PC-3 (cell line): Measurements from ENCODE around the gene GABRG3. TPM values are rescaled to one million over a fixed set of nuclear protein-coding genes. Genes with fewer than 3 reads are reported as not detected.

ENCODE experiments used
- ATAC-seq: fragments of 200-7000 bp; cut with Tn5 transposase; 2 replicates; pipeline ENCODE4 v1.9.1; 2020; ENCODE audit warnings: mild to moderate bottlenecking, moderate library complexity
- BruUV-seq: library from RNA; stranded (reverse); fragments of 400-500 nt; replicated peaks from 2 replicates; lab custom pipeline; 2021; lab: Mats Ljungman, UMichigan
- CTCF ChIA-PET: fragments of 300-600 bp; sonication (Branson Sonifier 250); formaldehyde crosslinking; loops from one replicate; lab custom pipeline; 2022; ENCODE audit warnings: antibody characterized with exemption; lab: Charles Lee
- POLR2A ChIA-PET: fragments of 300-600 bp; sonication (Branson Sonifier 250); formaldehyde crosslinking; loops from one replicate; lab custom pipeline; 2022; ENCODE audit warnings: antibody characterized with exemption; ENCODE audit not compliant: unreplicated experiment; lab: Charles Lee
- DNase-seq: peaks from one replicate; pipeline ENCODE4 v3.0.0-alpha.2; 2015
- H2AFZ ChIP-seq: fragments of 300-600 bp; sonication (generic); 2 replicates; pipeline ENCODE4 v1.6.0; 2016; ENCODE audit warnings: antibody characterized with exemption, low read length
- H3F3A ChIP-seq: fragments of 300-600 bp; sonication (generic); one replicate; pipeline ENCODE4 v1.6.0; 2017; ENCODE audit warnings: antibody characterized with exemption, low read length, control low read depth, mild to moderate bottlenecking; ENCODE audit not compliant: unreplicated experiment
- H3K27ac ChIP-seq: fragments of 300-600 bp; sonication (generic); 2 replicates; pipeline ENCODE4 v1.5.1; 2016; ENCODE audit warnings: mild to moderate bottlenecking, low read length
- H3K27me3 ChIP-seq: fragments of 300-600 bp; sonication (generic); 2 replicates; pipeline ENCODE4 v1.6.1; 2016; ENCODE audit warnings: low read length, mixed read lengths
- H3K36me3 ChIP-seq: fragments of 300-600 bp; sonication (generic); 2 replicates; pipeline ENCODE4 v1.6.1; 2016; ENCODE audit warnings: low read depth, mixed run types, low read length, mixed read lengths
- H3K4me1 ChIP-seq: fragments of 300-600 bp; sonication (generic); 2 replicates; pipeline ENCODE4 v1.5.1; 2016; ENCODE audit warnings: low read length; ENCODE audit not compliant: insufficient read depth
- H3K4me2 ChIP-seq: fragments of 300-600 bp; sonication (generic); 2 replicates; pipeline ENCODE4 v1.6.0; 2016; ENCODE audit warnings: low read length
- H3K4me3 ChIP-seq: fragments of 300-600 bp; sonication (generic); 2 replicates; pipeline ENCODE4 v1.5.1; 2016; ENCODE audit warnings: mild to moderate bottlenecking, low read length, mixed read lengths
- H3K79me2 ChIP-seq: fragments of 300-600 bp; sonication (generic); 2 replicates; pipeline ENCODE4 v1.6.1; 2017; ENCODE audit warnings: low read length, mixed read lengths
- H3K9ac ChIP-seq: fragments of 300-600 bp; sonication (generic); 2 replicates; pipeline ENCODE4 v1.6.0; 2016; ENCODE audit warnings: mild to moderate bottlenecking, low read length
- H3K9me2 ChIP-seq: fragments of 300-600 bp; sonication (generic); replicated peaks from 2 replicates; pipeline ENCODE4 v1.6.1; 2016; ENCODE audit warnings: mixed run types, low read length, mixed read lengths
- H3K9me3 ChIP-seq: fragments of 300-600 bp; sonication (generic); 2 replicates; pipeline ENCODE4 v1.6.1; 2016; ENCODE audit warnings: low read length, mixed read lengths
- H4K20me1 ChIP-seq: fragments of 300-600 bp; sonication (generic); 2 replicates; pipeline ENCODE4 v1.6.1; 2016; ENCODE audit warnings: low read length, mixed read lengths
- EZH2 ChIP-seq: fragments of 300-600 bp; sonication (generic); IDR thresholded peaks from one replicate; pipeline ENCODE4 v1.6.1; 2017; ENCODE audit warnings: antibody characterized with exemption, mild to moderate bottlenecking, low read length; ENCODE audit not compliant: unreplicated experiment
- EZH2phosphoT487 ChIP-seq: fragments of 300-600 bp; sonication (generic); IDR thresholded peaks from 2 replicates; pipeline ENCODE4 v1.6.1; 2018; ENCODE audit warnings: mild to moderate bottlenecking, antibody characterized with exemption, low read length, borderline replicate concordance
- intact Hi-C: fragments of 100-400 bp; cut with micrococcal nuclease; formaldehyde crosslinking; loops from 2 replicates; pipeline ENCODE4 v1.9.0; 2023
- total RNA-seq: library from RNA; depleted of rRNA; stranded (reverse); fragments of >200 nt; gene quantifications from 2 replicates; pipeline ENCODE4 v1.2.3, GENCODE V29; 2014
- TF ChIP-seq, protein P1 (sequence below): fragments of 300-600 bp; sonication (generic); conservative IDR thresholded peaks from 2 replicates; pipeline ENCODE4 v1.5.1; 2017; ENCODE audit warnings: antibody characterized with exemption, low read depth, mild to moderate bottlenecking, low read length

GABRG3 gene
- total RNA-seq, 1 experiment from 2014 or later, result 0.11 TPM

DNA sequence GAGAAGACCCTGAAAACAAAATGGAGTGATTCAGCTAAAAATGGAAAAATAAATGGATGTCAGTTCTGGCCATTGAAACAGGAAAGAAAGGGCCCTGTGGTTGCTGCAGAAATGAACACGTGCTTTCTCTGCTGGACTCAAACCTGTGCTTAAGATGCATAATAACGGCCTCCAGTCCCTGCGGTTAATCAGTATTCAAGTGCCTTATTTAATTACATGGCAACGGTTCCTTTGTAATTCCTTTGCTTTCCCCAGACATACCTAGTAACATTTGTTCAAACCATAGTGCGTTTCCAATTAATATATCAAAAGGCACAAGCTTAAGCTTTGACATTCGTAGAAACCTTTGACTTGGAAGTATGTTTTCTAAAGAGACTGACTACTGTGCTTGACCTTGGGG lies 428.3 kb downstream of the GABRG3 start:
- Histone ChIP-seq H2AFZ (no peak overlapping the region), H3K9me3 (0 out of 2 replicates have a peak, but pooled peaks cover 15% of the 10 kb centered on the region), H3K36me3 (no peaks in the 10 kb centered on the region), H3K79me2 (no peaks in the 10 kb centered on the region), H3K27me3 (no peaks in the 10 kb centered on the region), H3K4me2 (no peak overlapping the region), H3K9me2 (no peaks in the 10 kb centered on the region), H3K9ac (no peak overlapping the region), H4K20me1 (no peaks in the 10 kb centered on the region), H3K27ac (no peak overlapping the region), H3F3A (no peaks in the 10 kb centered on the region), H3K4me1 (no peaks in the 10 kb centered on the region), H3K4me3 (no peak overlapping the region)
- CTCF ChIA-PET, result no interaction called here
- TF ChIP-seq EZH2phosphoT487 (no peak), EZH2 (no peak)
- TF ChIP-seq, protein P1, sequence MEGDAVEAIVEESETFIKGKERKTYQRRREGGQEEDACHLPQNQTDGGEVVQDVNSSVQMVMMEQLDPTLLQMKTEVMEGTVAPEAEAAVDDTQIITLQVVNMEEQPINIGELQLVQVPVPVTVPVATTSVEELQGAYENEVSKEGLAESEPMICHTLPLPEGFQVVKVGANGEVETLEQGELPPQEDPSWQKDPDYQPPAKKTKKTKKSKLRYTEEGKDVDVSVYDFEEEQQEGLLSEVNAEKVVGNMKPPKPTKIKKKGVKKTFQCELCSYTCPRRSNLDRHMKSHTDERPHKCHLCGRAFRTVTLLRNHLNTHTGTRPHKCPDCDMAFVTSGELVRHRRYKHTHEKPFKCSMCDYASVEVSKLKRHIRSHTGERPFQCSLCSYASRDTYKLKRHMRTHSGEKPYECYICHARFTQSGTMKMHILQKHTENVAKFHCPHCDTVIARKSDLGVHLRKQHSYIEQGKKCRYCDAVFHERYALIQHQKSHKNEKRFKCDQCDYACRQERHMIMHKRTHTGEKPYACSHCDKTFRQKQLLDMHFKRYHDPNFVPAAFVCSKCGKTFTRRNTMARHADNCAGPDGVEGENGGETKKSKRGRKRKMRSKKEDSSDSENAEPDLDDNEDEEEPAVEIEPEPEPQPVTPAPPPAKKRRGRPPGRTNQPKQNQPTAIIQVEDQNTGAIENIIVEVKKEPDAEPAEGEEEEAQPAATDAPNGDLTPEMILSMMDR, result no peak
- intact Hi-C loops, result no loop called here
- POLR2A ChIA-PET, result no interaction called here
- no TSS peak for BruUV-seq
- ATAC-seq, result no peak
- DNase-seq, result no peak

DNA sequence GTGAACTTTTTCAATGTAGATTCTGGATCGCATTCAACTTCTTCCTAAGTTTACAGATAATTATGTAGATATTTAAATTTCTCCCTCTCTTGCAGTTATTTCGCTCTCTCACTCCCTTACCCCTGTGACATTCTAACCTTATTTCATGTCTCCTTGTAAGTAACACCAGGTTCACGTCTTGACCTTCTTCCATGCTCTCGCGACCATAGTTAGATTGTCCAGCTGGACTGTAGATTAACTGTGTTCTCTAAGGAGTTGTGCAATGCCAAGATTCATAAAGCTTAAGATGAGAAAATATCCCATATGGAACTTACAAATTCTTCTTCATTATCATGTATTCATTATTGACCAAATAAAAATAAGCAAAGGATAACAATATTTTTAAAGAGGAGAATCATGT lies 430.5 kb downstream of the GABRG3 start:
- no peaks in the 10 kb centered on the region for H3K36me3 ChIP-seq
- H3F3A ChIP-seq, result no peaks in the 10 kb centered on the region
- H3K9me2 ChIP-seq, result no peaks in the 10 kb centered on the region
- H3K9me3 ChIP-seq, result 0 out of 2 replicates have a peak, but pooled peaks cover 15% of the 10 kb centered on the region
- intact Hi-C loops, result no loop called here
- ATAC-seq, result no peak
- H3K9ac ChIP-seq, result no peak overlapping the region
- DNase-seq, result no peak
- POLR2A ChIA-PET, result no interaction called here
- CTCF ChIA-PET, result no interaction called here
- H3K4me2 ChIP-seq, result no peak overlapping the region
- no TSS peak for BruUV-seq
- H3K4me1 ChIP-seq, result no peaks in the 10 kb centered on the region
- H2AFZ ChIP-seq, result no peak overlapping the region
- no peaks in the 10 kb centered on the region for H3K79me2 ChIP-seq
- H3K27ac ChIP-seq, result no peak overlapping the region
- H3K27me3 ChIP-seq, result no peaks in the 10 kb centered on the region
- TF ChIP-seq EZH2 (no peak), EZH2phosphoT487 (no peak)
- TF ChIP-seq, protein P1, result no peak
- H3K4me3 ChIP-seq, result no peak overlapping the region
- H4K20me1 ChIP-seq, result no peaks in the 10 kb centered on the region

GRCh38 chr15:27408428-27408827 lies 437.4 kb downstream of the GABRG3 start:
- ChIA-PET POLR2A (no interaction called here), CTCF (no interaction called here)
- no peak overlapping the region for H3K4me2 ChIP-seq
- TF ChIP-seq EZH2, result no peak
- no peak for TF ChIP-seq EZH2phosphoT487
- TF ChIP-seq, protein P1, result no peak
- no peaks in the 10 kb centered on the region for H3F3A ChIP-seq
- no peaks in the 10 kb centered on the region for H3K79me2 ChIP-seq
- no peak overlapping the region for H3K4me3 ChIP-seq
- H2AFZ ChIP-seq, result no peak overlapping the region
- H3K9me2 ChIP-seq, result no peaks in the 10 kb centered on the region
- H3K27me3 ChIP-seq, result no peaks in the 10 kb centered on the region
- H4K20me1 ChIP-seq, result no peaks in the 10 kb centered on the region
- ATAC-seq (no peak), DNase-seq (no peak)
- BruUV-seq, result no TSS peak
- peaks cover 14% of the 10 kb centered on the region for H3K9me3 ChIP-seq
- no peaks in the 10 kb centered on the region for H3K4me1 ChIP-seq
- no peaks in the 10 kb centered on the region for H3K36me3 ChIP-seq
- intact Hi-C loops, result no loop called here
- H3K27ac ChIP-seq, result no peak overlapping the region
- H3K9ac ChIP-seq, result no peak overlapping the region
